AG04449 (cell line): Measurements from ENCODE around the gene CHRM5.

Experiments used
- CTCF ChIA-PET: fragments of 350-600 bp; formaldehyde crosslinking; extraction: SDS; loops from one replicate; lab custom pipeline; 2021; ENCODE audit warnings: antibody characterized with exemption; lab: Yijun Ruan, JAX
- POLR2A ChIA-PET: fragments of 400-600, 350-600 bp; formaldehyde crosslinking; extraction: SDS; loops from one replicate; lab custom pipeline; 2020; ENCODE audit warnings: antibody characterized with exemption, inconsistent platforms; lab: Yijun Ruan, JAX
- DNase-seq: peaks from one replicate; pipeline ENCODE4 v3.0.0-alpha.2; 2010; ENCODE audit warnings: low read depth, low spot score
- H3K4me3 ChIP-seq: 2 replicates; pipeline ENCODE4 v1.5.1; 2011; ENCODE audit warnings: low read depth, mild to moderate bottlenecking, control low read depth, low read length
- TF ChIP-seq, protein P1 (sequence below): IDR thresholded peaks from one replicate; pipeline ENCODE4 v1.5.1; 2011; ENCODE audit warnings: mild to moderate bottlenecking, moderate library complexity, low read length, control low read depth, inconsistent platforms; ENCODE audit not compliant: insufficient read depth; ENCODE audit errors: missing control alignments

Gene CHRM5, protein sequence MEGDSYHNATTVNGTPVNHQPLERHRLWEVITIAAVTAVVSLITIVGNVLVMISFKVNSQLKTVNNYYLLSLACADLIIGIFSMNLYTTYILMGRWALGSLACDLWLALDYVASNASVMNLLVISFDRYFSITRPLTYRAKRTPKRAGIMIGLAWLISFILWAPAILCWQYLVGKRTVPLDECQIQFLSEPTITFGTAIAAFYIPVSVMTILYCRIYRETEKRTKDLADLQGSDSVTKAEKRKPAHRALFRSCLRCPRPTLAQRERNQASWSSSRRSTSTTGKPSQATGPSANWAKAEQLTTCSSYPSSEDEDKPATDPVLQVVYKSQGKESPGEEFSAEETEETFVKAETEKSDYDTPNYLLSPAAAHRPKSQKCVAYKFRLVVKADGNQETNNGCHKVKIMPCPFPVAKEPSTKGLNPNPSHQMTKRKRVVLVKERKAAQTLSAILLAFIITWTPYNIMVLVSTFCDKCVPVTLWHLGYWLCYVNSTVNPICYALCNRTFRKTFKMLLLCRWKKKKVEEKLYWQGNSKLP

DNA sequence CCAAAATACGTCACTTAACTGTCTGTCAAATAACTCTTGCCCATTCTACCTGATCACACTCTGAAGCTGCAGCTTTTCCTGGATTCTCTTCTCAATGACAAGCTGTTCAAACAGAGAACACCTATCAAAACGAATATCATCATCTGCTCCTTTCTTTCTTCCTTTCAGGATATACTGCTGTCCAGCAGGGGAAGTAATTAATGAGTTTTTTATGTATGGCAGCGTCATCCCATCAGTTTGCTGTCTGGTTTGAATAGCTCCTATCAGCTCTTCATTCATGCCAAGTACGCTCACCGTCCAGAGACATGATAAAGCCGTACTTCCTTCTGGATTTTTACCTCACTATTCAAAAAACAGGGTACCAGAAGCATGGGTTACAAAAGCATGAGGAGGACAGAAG, at the start of gene CHRM5:
Gene CHRM5, plus strand, starts transcription at position 274 of the 400 bp plus-strand sequence. CDS start 94,221 bp downstream, outside the sequence.
- no peak within 1 kb of the TSS for H3K4me3 ChIP-seq
- DNase-seq: no peak
- TF ChIP-seq, protein P1, sequence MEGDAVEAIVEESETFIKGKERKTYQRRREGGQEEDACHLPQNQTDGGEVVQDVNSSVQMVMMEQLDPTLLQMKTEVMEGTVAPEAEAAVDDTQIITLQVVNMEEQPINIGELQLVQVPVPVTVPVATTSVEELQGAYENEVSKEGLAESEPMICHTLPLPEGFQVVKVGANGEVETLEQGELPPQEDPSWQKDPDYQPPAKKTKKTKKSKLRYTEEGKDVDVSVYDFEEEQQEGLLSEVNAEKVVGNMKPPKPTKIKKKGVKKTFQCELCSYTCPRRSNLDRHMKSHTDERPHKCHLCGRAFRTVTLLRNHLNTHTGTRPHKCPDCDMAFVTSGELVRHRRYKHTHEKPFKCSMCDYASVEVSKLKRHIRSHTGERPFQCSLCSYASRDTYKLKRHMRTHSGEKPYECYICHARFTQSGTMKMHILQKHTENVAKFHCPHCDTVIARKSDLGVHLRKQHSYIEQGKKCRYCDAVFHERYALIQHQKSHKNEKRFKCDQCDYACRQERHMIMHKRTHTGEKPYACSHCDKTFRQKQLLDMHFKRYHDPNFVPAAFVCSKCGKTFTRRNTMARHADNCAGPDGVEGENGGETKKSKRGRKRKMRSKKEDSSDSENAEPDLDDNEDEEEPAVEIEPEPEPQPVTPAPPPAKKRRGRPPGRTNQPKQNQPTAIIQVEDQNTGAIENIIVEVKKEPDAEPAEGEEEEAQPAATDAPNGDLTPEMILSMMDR: no peak
- ChIA-PET POLR2A (no interaction called here), CTCF (interaction anchor here (0.6 to 2.3 kb wide), 8 partner anchors 9 to 234 kb away, joined by 3 to 8 read pairs (median 4); no protein-coding TSS in a partner anchor)

DNA sequence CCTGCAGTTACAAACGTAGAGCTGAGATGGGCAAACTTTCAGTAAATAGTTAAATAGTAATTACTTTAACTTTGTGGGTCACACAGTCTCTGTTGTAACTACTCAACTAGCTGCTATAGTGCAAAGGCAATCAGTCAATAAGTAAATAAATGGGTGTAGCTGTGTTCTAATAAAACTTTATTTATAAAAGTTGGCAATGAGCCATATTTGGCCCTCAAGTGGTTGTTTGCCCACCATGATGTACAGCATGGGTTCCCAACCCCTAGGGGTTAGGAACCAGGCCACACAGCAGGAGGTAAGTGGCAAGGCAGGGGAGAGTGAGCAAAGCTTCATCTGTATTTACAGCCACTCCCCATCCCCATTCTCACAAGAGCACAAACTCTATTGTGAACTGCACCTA, 44.9 kb upstream of the CHRM5 start:
- H3K4me3 ChIP-seq: no peak overlapping the region
- ChIA-PET POLR2A (no interaction called here), CTCF (interaction anchor here (1.1 kb wide), 1 partner anchor 43 kb away, joined by 3 read pairs; no protein-coding TSS in a partner anchor)
- TF ChIP-seq, protein P1: no peak
- no peak for DNase-seq

DNA sequence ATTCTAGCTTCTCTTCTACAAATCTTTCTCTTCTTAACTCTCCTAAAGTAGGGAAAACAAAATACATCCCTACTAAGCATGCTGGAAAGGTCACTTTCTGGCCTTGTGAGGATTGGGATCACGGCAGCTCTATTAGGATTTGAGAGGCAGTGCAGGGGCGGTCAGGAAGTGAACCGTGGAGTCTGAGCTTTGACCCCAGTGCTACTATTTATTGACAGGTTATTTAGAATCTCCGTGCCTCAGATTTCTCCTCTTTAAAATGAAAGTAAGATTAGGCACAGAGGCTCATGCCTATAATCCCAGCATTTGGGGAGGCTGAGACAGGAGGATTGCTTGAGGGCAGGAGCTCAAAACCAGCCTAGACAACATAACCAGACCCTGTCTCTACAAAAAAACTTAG, 42.0 kb upstream of the CHRM5 start:
- POLR2A ChIA-PET: no interaction called here
- no peak overlapping the region for H3K4me3 ChIP-seq
- CTCF ChIA-PET: interaction anchor here (0.8 to 1.3 kb wide), 3 partner anchors 15 to 229 kb away, joined by 3 to 4 read pairs (median 3); no protein-coding TSS in a partner anchor
- DNase-seq: no peak
- TF ChIP-seq, protein P1: no peak

DNA sequence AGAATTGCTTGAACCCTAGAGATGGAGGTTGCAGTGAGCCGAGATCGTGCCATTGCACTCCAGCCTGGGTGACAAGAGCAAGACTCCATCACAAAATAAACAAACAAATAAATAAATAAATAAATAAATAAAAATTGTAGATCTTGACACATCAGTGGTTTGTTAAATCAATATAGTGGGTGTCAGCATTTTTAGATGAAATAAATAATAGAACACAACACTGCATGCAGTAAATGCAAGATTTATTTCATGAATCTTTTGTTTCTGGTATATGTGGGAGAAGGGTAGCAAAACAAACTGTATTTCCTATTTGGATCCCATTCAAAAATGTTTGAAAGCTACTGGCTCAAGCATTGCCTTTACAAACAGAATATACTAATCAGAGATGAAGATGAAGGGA, 35.6 kb upstream of the CHRM5 start:
- no peak for DNase-seq
- TF ChIP-seq, protein P1: no peak
- POLR2A ChIA-PET: no interaction called here
- H3K4me3 ChIP-seq: no peak overlapping the region
- CTCF ChIA-PET: no interaction called here

DNA sequence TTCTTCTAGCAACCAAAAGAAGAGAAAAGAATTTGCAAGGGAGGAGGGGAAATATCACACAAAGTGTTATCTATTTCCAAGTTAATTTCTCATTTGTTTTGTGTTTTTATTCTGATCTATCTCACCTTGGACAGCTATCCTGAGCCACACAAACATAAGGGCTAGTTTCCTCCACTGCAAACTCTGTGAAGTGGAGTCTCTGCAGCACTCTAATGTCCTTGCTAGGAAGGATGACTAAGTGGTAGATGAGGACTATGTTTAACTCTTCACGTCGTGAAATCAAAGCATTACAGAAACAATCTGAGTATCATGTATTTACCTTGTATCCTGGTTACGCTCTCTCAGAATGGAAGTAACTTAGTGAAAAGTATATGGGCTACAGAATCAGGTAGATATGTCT, 33.9 kb upstream of the CHRM5 start:
- CTCF ChIA-PET: interaction anchor here (1.8 kb wide), 1 partner anchor 37 kb away, joined by 4 read pairs; no protein-coding TSS in a partner anchor
- TF ChIP-seq, protein P1: no peak
- no peak for DNase-seq

DNA sequence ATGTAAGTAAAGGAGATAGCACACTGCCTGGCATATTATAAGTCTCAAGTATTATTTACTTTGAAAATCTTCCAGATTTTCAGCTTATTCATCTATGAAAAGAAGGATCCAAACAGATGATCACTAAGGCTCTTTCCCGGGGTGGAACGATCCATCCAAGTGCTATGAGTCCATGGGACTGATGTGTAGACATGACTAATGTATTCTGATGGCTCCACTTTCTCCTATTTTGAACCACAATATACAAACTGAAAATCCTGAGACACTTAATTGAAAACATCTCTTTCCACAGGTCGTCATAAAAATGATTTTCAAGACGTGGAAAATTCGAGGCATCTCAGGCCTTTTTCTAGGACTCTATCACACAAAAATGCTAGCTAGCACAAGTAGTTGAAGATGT, 33.4 kb upstream of the CHRM5 start:
- no peak for DNase-seq
- TF ChIP-seq, protein P1: no peak
- H3K4me3 ChIP-seq: no peak overlapping the region
- ChIA-PET POLR2A (interaction anchor here (0.5 kb wide), 1 partner anchor 287 kb away, joined by 3 read pairs; no protein-coding TSS in a partner anchor), CTCF (interaction anchor here (1.8 kb wide), 1 partner anchor 37 kb away, joined by 4 read pairs; no protein-coding TSS in a partner anchor)

More for the DNA sequence above, 33.9 kb upstream of the CHRM5 start:
- POLR2A ChIA-PET: interaction anchor here (0.5 kb wide), 1 partner anchor 288 kb away, joined by 3 read pairs; no protein-coding TSS in a partner anchor
- H3K4me3 ChIP-seq: no peak overlapping the region
